Endometrial microvascular endothelial cells (primary cell): ENCODE measurements around the gene FAM50A. TPM values are rescaled to one million over a fixed set of nuclear protein-coding genes. Genes with fewer than 3 reads are reported as not detected.
"Not testable (repeated sequence)": the region's sequence is repeated elsewhere in the genome, so short reads cannot be mapped to it uniquely, and the experiment has no call there.

Source experiments
- in situ Hi-C: cut with HindIII; loops from 2 replicates; pipeline ENCODE4 v1.10.0; 2017; ENCODE audit warnings: low sequenced_read_pairs, low pct_unique_long_range_greater_than_20kb; ENCODE audit errors: inconsistent ontology term
- total RNA-seq: library from RNA; depleted of rRNA; stranded (reverse); fragments of >200 nt; gene quantifications from one replicate; pipeline ENCODE4 v1.2.3, GENCODE V29; 2015; ENCODE audit errors: inconsistent ontology term

The FAM50A gene
- total RNA-seq, 1 donor from 2014 or later, result 34.3 TPM

- in situ Hi-C loops, result no loop called here
These were observed 45.2 kb downstream of the FAM50A start for GRCh38 chrX:154489182-154489581.

GRCh38 chrX:154490021-154490413, 46.1 kb downstream of the FAM50A start:
- in situ Hi-C loops, result no loop called here

DNA sequence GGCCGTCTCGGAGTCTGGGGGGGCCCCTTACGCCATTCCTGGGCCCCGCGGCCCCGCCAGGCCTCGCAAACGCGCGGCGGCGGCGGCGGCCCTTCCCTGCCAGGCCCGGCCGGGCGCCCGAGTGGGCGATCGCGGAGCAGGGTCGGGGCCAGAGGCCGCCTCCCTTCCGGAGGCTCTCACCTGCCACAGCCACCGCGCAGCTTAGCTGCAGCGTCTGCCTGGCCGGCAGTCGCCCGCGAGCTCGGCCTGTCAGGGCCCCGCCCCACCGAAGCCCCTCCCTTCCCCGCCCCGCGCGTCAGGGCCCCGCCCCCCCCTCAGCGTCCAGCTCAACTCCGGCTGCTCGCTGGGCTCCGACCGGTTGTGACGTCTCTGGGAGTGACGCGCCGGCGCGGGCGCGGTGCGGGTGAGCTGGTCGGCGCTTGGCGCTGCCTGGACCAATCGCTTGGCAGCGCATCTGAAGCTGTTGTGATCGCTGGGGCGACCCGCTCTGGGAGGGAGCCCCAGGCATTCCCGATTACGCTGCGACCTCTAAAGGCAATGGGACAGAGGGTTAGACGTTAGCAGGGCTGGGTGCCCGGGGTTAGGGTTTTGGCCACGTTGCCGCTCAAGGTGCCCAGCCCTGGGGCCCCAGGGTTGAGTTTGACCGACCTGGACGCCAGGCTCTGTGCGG, 46.6 kb downstream of the FAM50A start, which contains the start of gene SLC10A3:
SLC10A3 (minus strand) TSS at position 216 of the 670 bp plus-strand sequence. CDS start 1,689 bp downstream, outside the sequence.
- in situ Hi-C loops, result no loop called here

GRCh38 chrX:154494715-154495114, 50.8 kb downstream of the FAM50A start:
- in situ Hi-C loops, result no loop called here

DNA sequence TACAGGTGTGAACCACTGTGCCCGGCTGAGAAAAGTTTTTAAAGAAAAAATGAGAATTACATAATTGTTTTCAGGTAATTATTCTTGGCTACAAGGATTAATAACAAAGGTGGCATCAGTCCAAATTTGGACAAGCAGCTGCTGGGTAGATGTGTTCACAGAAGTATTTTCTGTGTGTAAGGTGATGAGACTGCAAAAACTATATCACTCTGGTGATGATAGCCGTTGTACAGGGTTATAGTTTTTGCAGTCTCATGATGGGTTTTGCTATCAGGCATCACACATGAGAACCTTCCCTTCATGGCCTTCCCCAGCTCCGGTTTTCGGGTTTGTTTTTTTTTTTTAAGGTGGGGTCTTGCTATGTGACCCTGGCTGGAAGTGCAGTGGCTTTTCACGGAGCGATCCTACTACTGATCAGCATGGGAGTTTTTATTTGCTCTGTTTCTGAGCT, 51.6 kb downstream of the FAM50A start:
- in situ Hi-C loops, result no loop called here

DNA sequence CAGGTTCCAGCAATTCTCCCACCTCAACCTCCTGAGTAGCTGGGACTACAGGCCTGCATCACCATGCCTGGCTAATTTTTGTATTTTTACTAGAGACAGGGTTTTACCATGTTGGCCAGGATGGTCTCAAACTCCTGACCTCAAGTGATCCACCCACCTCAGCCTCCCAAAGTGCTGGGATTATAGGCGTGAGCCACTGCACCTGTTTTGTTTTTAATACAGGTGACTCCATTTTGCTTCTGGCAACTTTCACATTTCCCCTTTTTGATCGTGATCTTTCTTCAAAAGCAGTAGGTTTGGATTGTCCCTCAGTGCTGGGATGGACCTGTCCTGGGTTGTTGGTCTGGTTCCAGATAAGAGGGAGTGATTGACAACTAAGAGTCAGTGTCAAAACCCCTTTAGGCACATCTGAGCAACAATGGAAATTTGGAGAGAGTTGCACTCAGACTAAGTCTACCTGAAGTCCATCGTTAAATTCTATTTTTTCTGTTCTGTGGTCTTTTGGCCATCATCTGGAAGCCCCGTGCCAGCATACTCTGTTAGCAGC, 52.7 kb downstream of the FAM50A start:
- in situ Hi-C loops, result not testable (repeated sequence)

Other genes with a start within 250 kb of the FAM50A start
- gene OPN1MW2, start 224.4 kb upstream of the FAM50A start, total RNA-seq, result not detected
- gene OPN1MW3, start 186.6 kb upstream of the FAM50A start, total RNA-seq, result not detected
- gene TEX28, start 149.0 kb upstream of the FAM50A start, total RNA-seq, result not detected
- not detected for gene TKTL1, start 148.3 kb upstream of the FAM50A start, total RNA-seq
- gene FLNA, start 69.5 kb upstream of the FAM50A start, total RNA-seq, result 1,820 TPM
- gene EMD, start 64.8 kb upstream of the FAM50A start, total RNA-seq, result 67.0 TPM
- 7,561 TPM for gene RPL10, start 45.8 kb upstream of the FAM50A start, total RNA-seq
- gene DNASE1L1, start 34.9 kb upstream of the FAM50A start, total RNA-seq, result 138 TPM
- 36.1 TPM for gene TAFAZZIN, start 32.6 kb upstream of the FAM50A start, total RNA-seq
- 108 TPM for gene ATP6AP1, start 15.5 kb upstream of the FAM50A start, total RNA-seq
- gene GDI1, start 7.0 kb upstream of the FAM50A start, total RNA-seq, result 110 TPM
- gene PLXNA3, start 14.1 kb downstream of the FAM50A start, total RNA-seq, result 8.9 TPM
- gene LAGE3, start 35.1 kb downstream of the FAM50A start, total RNA-seq, result 30.1 TPM
- gene UBL4A, start 42.5 kb downstream of the FAM50A start, total RNA-seq, result 59.1 TPM
- 33.6 TPM for gene SLC10A3, start 46.5 kb downstream of the FAM50A start, total RNA-seq
- 44.4 TPM for gene FAM3A, start 72.1 kb downstream of the FAM50A start, total RNA-seq
- 85.4 TPM for gene G6PD, start 102.7 kb downstream of the FAM50A start, total RNA-seq
- 27.7 TPM for gene IKBKG, start 103.5 kb downstream of the FAM50A start, total RNA-seq
- not detected for gene CTAG1A, start 141.0 kb downstream of the FAM50A start, total RNA-seq
- gene CTAG1B, start 175.1 kb downstream of the FAM50A start, total RNA-seq, result not detected
- gene CTAG2, start 209.4 kb downstream of the FAM50A start, total RNA-seq, result not detected